Parathyroid adenoma (tissue), 2 donors: ENCODE measurements around the gene HOXA3.

Experiments
- H2AFZ ChIP-seq: fragments of 300-600 bp; sonication (generic); one replicate; pipeline ENCODE4 v1.7.0; 2017; ENCODE audit warnings: antibody characterized with exemption, mild to moderate bottlenecking
- H3K27ac ChIP-seq: fragments of 300-600 bp; sonication (generic); one replicate; pipeline ENCODE4 v1.7.0; 2017
- H3K27me3 ChIP-seq: fragments of 300-600 bp; sonication (generic); one replicate; pipeline ENCODE4 v1.7.0; 2017; ENCODE audit warnings: low read length; ENCODE audit not compliant: control insufficient read depth, insufficient read depth
- H3K36me3 ChIP-seq: fragments of 300-600 bp; sonication (generic); one replicate; pipeline ENCODE4 v1.7.0; 2017; ENCODE audit warnings: low read length; ENCODE audit not compliant: control insufficient read depth, insufficient read depth
- H3K4me1 ChIP-seq: fragments of 300-600 bp; sonication (generic); one replicate; pipeline ENCODE4 v1.7.0; 2017; ENCODE audit warnings: control low read depth
- H3K4me2 ChIP-seq: fragments of 300-600 bp; sonication (generic); one replicate; pipeline ENCODE4 v1.7.0; 2017; ENCODE audit warnings: low read length
- H3K4me3 ChIP-seq: fragments of 300-600 bp; sonication (generic); one replicate; pipeline ENCODE4 v1.7.0; 2017; ENCODE audit warnings: low read depth, low read length
- H3K79me2 ChIP-seq: fragments of 300-600 bp; sonication (generic); one replicate; pipeline ENCODE4 v1.7.0; 2017; ENCODE audit warnings: control low read depth
- H3K9ac ChIP-seq: fragments of 300-600 bp; sonication (generic); one replicate; pipeline ENCODE4 v1.7.0; 2017; ENCODE audit warnings: mild to moderate bottlenecking
- H3K9me3 ChIP-seq: fragments of 300-600 bp; sonication (generic); one replicate; pipeline ENCODE4 v1.7.0; 2017; ENCODE audit warnings: low read length; ENCODE audit not compliant: control insufficient read depth
- CTCF ChIP-seq: fragments of 300-600 bp; sonication (generic); IDR thresholded peaks from one replicate; pipeline ENCODE4 v1.7.0; 2017; ENCODE audit warnings: antibody characterized with exemption, mild to moderate bottlenecking
- donor health status: primary hyperparathyroidism.

Gene HOXA3

DNA sequence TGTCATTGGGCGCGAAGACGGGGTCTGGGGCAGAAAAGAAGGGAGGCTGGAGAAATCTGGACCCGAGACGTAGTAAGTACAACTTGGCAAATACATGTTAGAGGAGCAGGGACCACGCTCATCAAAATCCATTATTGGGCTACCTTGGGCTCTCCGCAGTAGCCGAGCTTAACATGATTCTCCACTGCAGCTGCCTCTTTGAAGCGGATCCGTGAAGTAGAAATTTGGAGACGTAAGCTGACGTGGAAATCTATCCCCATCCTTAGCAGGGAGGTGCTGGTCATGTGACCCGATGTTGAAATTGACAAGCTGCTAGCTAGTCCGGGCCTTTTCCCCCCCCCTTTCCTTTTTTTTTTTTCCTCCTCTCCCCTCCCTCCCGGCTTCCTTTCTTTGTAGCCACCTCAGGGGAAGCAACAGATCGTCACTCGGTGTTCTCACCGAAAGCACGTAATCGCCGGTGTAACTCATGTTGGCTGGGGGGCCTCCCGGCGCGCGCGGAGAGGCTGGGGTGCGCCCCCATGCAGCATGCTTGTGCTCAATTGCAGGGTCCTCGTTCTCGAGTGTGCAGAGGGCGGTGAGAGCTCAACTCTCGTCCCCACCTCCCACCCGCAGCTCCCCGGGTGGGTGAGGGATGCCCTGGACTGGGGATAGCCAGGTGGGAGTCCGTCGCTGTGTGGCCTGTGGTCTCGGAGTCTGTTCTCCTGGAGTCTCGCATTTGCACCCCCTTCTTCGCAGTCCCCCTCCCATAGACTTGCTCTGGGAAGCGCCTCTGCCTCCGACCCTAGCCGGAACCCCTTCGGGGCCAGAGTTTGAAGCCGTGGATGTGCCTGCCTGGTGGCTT lies 32.9 kb upstream of the HOXA3 start, which contains the start of gene HOXA11:
Gene HOXA11 (minus strand): TSS at position 220 of the 841 bp plus-strand sequence. CDS start 88 bp downstream, at position 132.
- H3K27me3 ChIP-seq: peaks cover 42% of the 10 kb centered on the region

DNA sequence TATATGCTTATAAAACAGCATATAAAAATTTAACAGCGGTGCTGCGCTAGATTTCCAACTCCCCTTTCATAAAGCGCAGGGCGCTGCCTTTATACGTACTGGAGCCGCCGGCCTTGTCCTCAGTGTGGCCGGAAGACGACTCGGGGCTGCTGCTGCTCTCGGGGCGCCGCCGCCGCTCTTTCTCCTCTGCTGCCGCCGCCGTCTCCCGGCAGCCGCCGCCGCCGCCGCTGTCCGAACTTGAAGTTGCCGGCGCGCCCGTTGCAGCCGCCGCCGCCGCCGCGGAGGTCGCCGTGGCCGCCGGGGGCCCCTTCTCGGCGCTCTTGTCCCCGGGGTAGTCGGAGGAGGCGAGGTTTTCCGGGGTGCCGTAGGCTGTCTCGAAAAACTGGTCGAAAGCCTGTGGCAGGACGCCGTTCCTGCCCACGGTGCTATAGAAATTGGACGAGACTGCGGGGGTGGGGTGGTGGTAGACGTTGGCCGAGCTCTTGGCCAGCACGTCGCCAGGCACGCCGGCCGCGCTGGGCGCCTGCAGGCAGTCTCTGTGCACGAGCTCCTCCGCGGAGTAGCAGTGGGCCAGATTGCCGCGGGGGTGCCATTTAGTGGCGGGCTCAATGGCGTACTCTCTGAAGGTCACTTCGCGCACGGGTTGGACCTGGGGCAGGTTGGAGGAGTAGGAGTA lies 32.1 kb upstream of the HOXA3 start:
- H3K27me3 ChIP-seq: peaks cover 40% of the 10 kb centered on the region
- H3K27ac ChIP-seq: no peak overlapping the region
- no peak overlapping the region for H3K4me2 ChIP-seq
- TF ChIP-seq CTCF: no peak
- H3K79me2 ChIP-seq: no peaks in the 10 kb centered on the region
- H2AFZ ChIP-seq: no peak overlapping the region
- H3K4me1 ChIP-seq: no peaks in the 10 kb centered on the region
- no peak overlapping the region for H3K4me3 ChIP-seq
- H3K36me3 ChIP-seq: no peaks in the 10 kb centered on the region
- no peaks in the 10 kb centered on the region for H3K9me3 ChIP-seq
- H3K9ac ChIP-seq: no peak overlapping the region

More for the DNA sequence above, 32.9 kb upstream of the HOXA3 start, which contains the start of gene HOXA11:
- H2AFZ ChIP-seq: no peak within 1 kb of the TSS
- H3K9ac ChIP-seq: no peak within 1 kb of the TSS
- TF ChIP-seq CTCF: no peak
- no peak within 1 kb of the TSS for H3K4me3 ChIP-seq
- no peak within 1 kb of the TSS for H3K27ac ChIP-seq
- H3K4me1 ChIP-seq: no peaks in the 10 kb centered on the region
- no peak within 1 kb of the TSS for H3K4me2 ChIP-seq
- no peaks in the 10 kb centered on the region for H3K36me3 ChIP-seq
- H3K79me2 ChIP-seq: no peaks in the 10 kb centered on the region
- H3K9me3 ChIP-seq: no peaks in the 10 kb centered on the region

GRCh38 chr7:27183682-27184336 lies 31.4 kb upstream of the HOXA3 start:
- H3K27me3 ChIP-seq: peaks cover 40% of the 10 kb centered on the region

More at GRCh38 chr7:27183682-27184336, 31.4 kb upstream of the HOXA3 start:
- H3K36me3 ChIP-seq: no peaks in the 10 kb centered on the region
- no peaks in the 10 kb centered on the region for H3K79me2 ChIP-seq
- TF ChIP-seq CTCF: no peak
- H3K9me3 ChIP-seq: no peaks in the 10 kb centered on the region
- no peak overlapping the region for H2AFZ ChIP-seq
- no peak overlapping the region for H3K4me2 ChIP-seq
- H3K4me1 ChIP-seq: no peaks in the 10 kb centered on the region
- no peak overlapping the region for H3K9ac ChIP-seq
- H3K4me3 ChIP-seq: no peak overlapping the region
- H3K27ac ChIP-seq: no peak overlapping the region
